Fibroblast of gingiva (primary cell): ENCODE results near the gene ARID2.

Experiments
- DNase-seq: peaks from one replicate; pipeline ENCODE4 v3.0.0-alpha.2; 2011; ENCODE audit warnings: low read depth

ARID2 gene

DNA sequence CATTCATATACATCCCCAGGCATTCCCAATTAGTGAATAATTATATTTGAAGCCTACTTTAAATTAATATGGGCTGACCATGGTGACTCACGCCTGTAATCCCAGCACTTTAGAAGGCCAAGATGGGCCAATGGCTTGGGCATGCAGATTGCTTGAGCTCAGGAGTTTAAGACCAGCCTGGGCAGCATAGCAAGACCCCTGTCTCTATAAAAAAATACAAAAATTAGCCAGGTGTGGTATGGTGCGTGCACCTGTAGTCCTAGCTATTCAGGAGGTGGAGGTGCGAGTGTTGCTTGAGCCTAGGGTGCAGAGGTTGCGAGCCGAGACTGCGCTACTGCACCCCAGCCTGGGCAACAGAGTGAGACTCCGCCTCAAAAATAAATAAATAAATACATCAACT is 7.6 kb upstream of the ARID2 start:
- no peak for DNase-seq

GRCh38 chr12:45725631-45726602 is 3.6 kb upstream of the ARID2 start:
- DNase-seq: peak; percentile 17

GRCh38 chr12:45726603-45727300 is 2.8 kb upstream of the ARID2 start:
- DNase-seq: peak; percentile 30

DNA sequence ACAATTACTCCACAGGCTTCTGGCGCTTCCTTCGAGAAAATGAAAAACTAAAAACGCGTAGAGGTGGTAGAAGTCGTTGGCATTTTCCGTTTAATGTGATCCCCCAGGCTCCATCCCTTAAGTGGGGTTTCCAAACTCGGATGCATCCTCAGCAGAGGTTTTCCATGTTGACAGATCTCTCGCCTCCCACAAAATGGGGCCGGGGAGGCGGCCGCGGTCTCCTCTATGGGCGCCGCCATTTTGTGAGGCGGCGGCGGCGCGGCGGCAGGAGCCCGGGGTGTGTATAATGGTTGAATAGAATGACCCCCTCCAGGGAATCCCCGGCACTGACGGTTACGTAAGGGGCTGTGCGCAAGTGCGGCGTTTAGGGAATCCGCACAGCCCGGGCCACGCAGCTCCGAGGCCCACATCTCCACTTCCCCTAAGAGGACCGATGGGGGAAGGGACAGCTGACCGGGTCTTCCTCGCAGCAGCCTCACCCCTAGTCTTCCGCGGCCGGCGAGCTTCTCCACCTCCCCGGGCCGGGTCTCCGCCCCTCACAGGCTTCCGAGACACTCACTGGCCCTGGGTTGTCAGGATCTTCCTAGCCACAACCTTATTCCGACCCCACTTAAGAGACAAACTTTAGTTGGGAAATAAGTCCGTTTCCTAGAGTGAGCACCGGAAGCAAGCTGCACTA is 2.1 kb upstream of the ARID2 start:
- peak; percentile 98 for DNase-seq

DNA sequence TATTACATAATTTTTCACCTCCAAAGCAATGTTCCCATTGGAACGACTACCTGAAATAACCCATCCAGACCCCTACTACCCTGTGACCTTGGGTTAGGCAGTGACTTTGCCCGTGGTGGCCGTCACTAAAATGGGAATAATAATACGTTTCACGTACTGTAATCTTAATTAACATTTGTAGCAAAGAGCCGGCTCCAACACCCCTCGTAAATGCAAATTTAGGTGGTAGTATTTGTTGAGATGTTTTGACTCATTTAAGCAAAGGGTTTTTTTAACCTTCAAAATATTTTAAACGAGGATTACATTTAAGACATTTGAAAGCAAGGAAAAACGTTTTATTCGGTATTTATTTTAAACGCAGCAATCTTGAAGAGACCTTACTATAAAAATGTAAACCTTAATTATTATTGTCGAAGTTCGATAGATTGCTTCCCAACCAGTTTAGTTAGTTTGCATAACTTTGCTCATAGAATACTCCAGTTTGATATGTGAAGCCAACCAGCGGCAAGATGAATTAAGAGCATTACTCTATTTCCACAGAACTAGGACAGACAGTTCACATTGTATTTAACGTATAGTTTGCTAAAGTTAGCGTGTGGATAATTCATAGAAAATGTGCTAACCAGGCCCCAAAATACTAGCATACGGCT is 1.4 kb upstream of the ARID2 start:
- peak; percentile 13 for DNase-seq

- peak; percentile 98 for DNase-seq
These were observed 775 bp upstream of the ARID2 start for GRCh38 chr12:45728630-45729232.

- DNase-seq: no peak
These were observed 510 bp downstream of the ARID2 start for GRCh38 chr12:45730084-45730347.

DNA sequence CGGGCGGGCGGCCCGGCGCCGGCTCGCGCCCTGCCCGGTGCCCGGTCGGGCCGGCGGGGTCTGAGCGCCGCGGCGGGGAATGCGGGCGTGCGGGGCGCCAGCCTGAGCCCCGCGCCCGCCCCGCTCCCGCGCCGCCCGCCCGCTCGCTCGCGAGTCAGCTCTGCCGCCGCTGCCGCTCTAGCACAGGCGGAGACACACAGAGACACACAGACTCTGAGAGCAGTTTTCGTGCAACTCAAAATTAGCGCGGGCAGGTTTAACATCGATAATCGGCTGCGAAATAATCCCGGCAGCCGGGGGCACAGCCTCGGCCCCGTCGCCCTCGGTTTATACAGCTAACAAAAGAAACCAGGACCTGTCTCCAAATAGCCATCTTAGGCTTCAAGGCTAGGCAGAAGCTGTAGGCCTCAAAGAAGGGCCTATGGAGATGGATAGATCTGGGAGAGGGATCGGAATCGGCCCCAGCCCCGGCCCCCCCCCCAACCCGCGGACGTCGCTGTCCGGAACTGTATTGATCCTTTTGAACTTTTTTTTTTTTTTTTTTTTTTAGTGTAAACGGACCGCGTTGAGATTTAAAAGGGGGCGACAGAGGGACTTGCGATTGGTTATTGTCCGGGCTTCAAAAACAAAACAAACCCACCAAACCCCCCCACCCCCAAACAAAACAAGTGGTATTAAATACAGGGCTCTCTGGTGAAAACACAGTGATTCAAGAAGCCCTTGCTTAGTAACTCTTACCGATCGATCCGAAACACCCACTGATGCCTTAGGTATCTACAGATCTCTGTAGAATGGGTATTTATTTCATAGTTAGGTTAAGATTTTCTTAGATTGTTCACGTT is 1.1 kb downstream of the ARID2 start:
- DNase-seq: peak; percentile 40

GRCh38 chr12:45731190-45731775 is 1.8 kb downstream of the ARID2 start:
- no peak for DNase-seq

DNA sequence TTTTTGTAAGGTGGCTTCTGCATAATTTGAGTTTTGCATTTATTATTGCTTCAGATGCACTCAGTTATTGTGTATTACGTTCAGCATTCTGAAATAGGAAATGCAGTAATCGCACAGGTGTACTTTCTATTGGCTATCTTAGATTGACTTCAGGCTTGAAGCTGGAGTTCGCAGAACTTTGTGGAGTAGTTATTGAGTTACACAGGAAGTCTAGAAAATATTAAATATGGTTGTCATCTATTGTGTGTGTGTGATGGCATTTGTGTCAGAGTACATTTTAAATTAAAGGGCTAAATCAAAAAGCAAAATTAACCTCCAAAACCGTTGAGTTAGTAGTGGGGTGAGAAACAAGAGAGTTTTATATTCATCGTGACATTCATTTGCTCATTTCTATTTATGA is 2.7 kb downstream of the ARID2 start:
- no peak for DNase-seq

DNA sequence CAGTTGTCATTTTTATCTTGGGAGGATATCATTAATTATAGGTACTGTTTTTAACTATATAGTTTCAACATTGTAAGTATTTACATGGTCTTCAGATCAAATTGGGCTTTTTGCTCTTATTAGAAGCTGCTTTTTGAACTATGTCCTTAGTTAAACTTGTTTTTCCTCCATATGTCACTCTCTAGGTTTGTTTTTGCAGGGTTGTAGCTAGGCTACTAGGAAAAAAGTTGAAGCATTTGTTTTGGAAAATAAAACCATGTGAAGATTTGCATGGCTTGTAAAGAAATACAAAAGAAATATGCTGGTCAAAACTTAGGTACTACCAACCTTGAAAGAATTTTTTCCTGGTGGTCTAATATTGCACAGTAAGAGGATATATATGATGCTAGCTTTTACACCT is 3.4 kb downstream of the ARID2 start:
- no peak for DNase-seq

DNA sequence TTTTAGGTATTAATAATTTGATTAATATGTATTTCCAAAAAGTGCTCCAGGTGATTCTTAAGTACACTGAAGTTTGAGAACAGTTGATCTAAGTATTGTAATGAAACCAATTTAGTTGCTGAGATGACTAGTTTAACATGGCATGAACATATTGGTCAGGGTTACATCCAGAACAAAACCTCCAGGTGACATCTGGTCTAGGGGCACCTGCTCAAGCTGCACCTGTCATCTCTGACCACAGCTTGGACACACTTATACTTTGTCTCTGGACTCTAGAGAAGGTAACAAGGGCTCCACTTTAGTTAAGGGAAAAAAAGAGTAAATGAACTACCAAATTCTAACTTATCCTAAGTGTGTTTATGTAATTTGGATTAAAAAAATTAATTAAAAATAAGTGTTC is 8.1 kb downstream of the ARID2 start:
- DNase-seq: no peak

DNA sequence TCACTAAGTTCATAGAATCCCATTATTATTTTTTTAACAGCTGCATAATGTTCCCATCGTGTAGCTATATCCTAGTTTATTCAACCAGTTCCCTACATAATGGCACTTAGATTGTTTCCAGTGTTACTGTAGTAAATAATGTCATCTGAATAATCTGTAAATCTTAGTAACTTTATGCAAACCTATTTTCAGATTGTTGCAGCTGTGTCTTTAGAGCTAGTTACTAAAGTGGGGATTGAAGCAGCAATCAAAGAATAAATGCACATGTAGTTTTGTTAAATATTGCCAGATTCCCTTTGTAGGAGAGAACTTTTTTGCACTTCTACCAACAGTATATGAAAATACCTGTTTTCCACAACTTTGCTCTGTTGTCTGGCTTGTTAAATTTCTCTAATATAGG is 13.1 kb downstream of the ARID2 start:
- DNase-seq: no peak

GRCh38 chr12:45743247-45743646 is 13.7 kb downstream of the ARID2 start:
- DNase-seq: no peak

GRCh38 chr12:45745861-45746277 is 16.4 kb downstream of the ARID2 start:
- DNase-seq: peak; percentile 36

- DNase-seq: no peak
These were observed 27.2 kb downstream of the ARID2 start for GRCh38 chr12:45756666-45757065.

DNA sequence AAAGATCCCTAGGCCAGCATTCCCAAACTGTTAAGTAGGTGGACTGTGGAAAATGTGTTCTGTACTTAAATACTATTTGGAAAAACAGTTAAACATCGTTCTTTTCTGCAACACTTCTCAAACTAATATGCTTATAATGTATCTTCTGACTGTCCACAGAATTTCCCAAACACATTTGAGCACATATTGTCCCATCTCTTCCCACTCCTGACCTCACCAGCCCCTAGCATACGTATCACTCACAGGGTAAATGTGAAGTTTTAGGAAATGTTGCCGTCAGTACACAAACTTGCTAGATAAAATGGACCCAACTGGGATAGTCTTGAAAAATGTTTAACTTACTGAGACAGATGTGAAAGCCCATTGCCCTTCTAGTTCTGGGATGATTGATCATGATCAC is 27.7 kb downstream of the ARID2 start:
- DNase-seq: no peak

GRCh38 chr12:45760333-45760732 is 30.8 kb downstream of the ARID2 start:
- no peak for DNase-seq

GRCh38 chr12:45762185-45763110 is 32.9 kb downstream of the ARID2 start:
- peak; percentile 46 for DNase-seq

GRCh38 chr12:45763381-45763780 is 33.9 kb downstream of the ARID2 start:
- DNase-seq: no peak
